Erythroblast (primary cell): ENCODE measurements around the gene CACTIN.

Experiments
- GATA1 ChIP-seq: IDR thresholded peaks from 2 replicates; pipeline ENCODE4 v1.6.1; 2011; ENCODE audit warnings: low read depth, mild to moderate bottlenecking, control low read depth, low read length, moderate library complexity
- POLR2A ChIP-seq: IDR thresholded peaks from 2 replicates; pipeline ENCODE4 v1.6.1; 2011; ENCODE audit warnings: mild to moderate bottlenecking, low read length

- no peak for TF ChIP-seq POLR2A
- no peak for TF ChIP-seq GATA1
Observed at GRCh38 chr19:3620145-3620816, 6.3 kb downstream of the CACTIN start.
